ENCODE results near the gene RASEF. TPM values are rescaled to one million over a fixed set of nuclear protein-coding genes. Genes with fewer than 3 reads are reported as not detected.

Gene RASEF
- total and polyA plus RNA-seq, 2 donors (not counting 1 experiment from before 2014, with no cell fraction given), result not detected

DNA sequence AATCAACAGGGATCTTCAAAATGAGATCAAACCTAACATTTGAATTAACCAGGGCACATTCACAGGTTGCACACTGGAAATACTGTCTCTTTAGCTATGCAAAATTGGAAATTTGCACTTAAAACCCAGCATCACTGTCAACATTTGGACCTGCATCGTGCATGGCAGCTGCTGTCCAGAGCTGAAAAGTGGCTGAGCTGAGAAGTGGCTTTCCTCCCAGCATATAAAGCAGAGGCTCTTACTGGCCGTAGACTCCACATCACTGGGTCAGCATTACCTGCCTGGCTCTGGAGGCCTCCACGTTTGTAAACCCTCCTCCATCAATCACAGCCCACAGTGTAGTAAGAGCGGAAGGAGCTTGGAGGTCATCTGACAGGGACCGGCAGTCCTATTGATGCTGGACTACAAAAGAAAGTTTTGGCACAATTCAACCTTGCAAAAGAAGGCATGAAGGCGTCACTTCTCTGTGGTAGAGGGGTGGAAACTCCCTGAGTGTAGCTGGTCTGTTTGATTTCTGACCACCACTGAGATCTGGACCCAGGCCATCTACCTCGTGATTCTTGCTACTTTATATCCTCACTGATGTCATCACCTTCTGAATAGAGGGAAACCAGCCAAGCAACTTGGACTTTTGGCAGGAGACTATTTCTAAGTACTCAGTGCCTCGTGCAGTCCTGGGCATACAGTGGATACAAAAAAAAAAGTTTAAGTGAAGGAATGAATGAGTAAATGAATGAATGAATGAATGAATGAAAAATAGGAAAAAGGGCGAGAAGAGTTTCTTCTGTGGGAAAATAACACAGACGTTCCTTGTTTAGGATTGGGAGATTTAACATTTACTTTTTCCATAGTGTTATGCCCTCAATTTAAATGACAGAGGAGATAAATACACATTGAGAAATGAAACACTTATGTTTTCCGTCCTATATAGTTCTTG is 14.8 kb downstream of the RASEF start:
- H4K20me1 ChIP-seq (ENCODE audit: control insufficient read depth, insufficient read depth, low read length, poor library complexity, severe bottlenecking), result no peaks in the 10 kb centered on the region
- H3K4me1 ChIP-seq (ENCODE audit: control insufficient read depth in 2 of 2, insufficient read depth in 2 of 2, low read length in 2 of 2), result no peaks in the 10 kb centered on the region
- 70% methylated on average over 3 of the region's 11 CpGs for WGBS (ENCODE audit: insufficient coverage)
- ATAC-seq (ENCODE audit: low read depth) (no peak), DNase-seq (no peak)
- no peaks in the 10 kb centered on the region for H3K9me3 ChIP-seq (ENCODE audit: control extremely low read depth in 1 of 3, control insufficient read depth in 2 of 3, insufficient read depth in 1 of 3, low read length in 2 of 3)
- H3K4me2 ChIP-seq (replicated peaks; ENCODE audit: low read depth, low read length, poor library complexity, severe bottlenecking), result no peak overlapping the region
- H3K27ac ChIP-seq (ENCODE audit: low read length in 2 of 2), result no peak overlapping the region
- POLR2A ChIA-PET, result no interaction called here
- Mint-ChIP-seq H3K9me3 (ENCODE audit: insufficient read depth) (no peaks in the 10 kb centered on the region), H3K27me3 (no peaks in the 10 kb centered on the region), H3K27ac (no peak overlapping the region), H3K4me1 (no peaks in the 10 kb centered on the region), H3K4me3 (no peak overlapping the region)
- CTCF ChIA-PET, result interaction anchor here (0.7 kb wide), 1 partner anchor 63 kb away, joined by 3 read pairs; no protein-coding TSS in a partner anchor
- no peak overlapping the region for H3K9ac ChIP-seq (ENCODE audit: low read length)
- no peaks in the 10 kb centered on the region for H3K79me2 ChIP-seq (ENCODE audit: control insufficient read depth, insufficient read depth, low read length)
- intact Hi-C loops (cut with micrococcal nuclease), result no loop called here
- H2AFZ ChIP-seq (ENCODE audit: insufficient read depth, low read depth, low read length, poor library complexity, severe bottlenecking), result no peak overlapping the region
- no peak for TF ChIP-seq EZH2 (IDR thresholded peaks at IDR 0.05; ENCODE audit: borderline replicate concordance, insufficient read depth, low read depth, low read length, poor library complexity, severe bottlenecking)
- TF ChIP-seq, protein P1, sequence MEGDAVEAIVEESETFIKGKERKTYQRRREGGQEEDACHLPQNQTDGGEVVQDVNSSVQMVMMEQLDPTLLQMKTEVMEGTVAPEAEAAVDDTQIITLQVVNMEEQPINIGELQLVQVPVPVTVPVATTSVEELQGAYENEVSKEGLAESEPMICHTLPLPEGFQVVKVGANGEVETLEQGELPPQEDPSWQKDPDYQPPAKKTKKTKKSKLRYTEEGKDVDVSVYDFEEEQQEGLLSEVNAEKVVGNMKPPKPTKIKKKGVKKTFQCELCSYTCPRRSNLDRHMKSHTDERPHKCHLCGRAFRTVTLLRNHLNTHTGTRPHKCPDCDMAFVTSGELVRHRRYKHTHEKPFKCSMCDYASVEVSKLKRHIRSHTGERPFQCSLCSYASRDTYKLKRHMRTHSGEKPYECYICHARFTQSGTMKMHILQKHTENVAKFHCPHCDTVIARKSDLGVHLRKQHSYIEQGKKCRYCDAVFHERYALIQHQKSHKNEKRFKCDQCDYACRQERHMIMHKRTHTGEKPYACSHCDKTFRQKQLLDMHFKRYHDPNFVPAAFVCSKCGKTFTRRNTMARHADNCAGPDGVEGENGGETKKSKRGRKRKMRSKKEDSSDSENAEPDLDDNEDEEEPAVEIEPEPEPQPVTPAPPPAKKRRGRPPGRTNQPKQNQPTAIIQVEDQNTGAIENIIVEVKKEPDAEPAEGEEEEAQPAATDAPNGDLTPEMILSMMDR (IDR thresholded peaks at IDR 0.05), result no peak
- no peaks in the 10 kb centered on the region for H3K27me3 ChIP-seq (replicated peaks in 1 of 4; ENCODE audit: control extremely low read depth in 1 of 4, control insufficient read depth in 3 of 4, insufficient read depth in 4 of 4, low read length in 3 of 4)
- no peak overlapping the region for H3K4me3 ChIP-seq (ENCODE audit: control extremely low read depth in 1 of 5, extremely low read depth in 1 of 5, insufficient read depth in 1 of 5, low read depth in 2 of 5, low read length in 4 of 5)
- no peaks in the 10 kb centered on the region for H3K36me3 ChIP-seq (replicated peaks in 1 of 2; ENCODE audit: control extremely low read depth in 1 of 2, control insufficient read depth in 1 of 2, extremely low read depth in 1 of 2, insufficient read depth in 2 of 2, low read length in 1 of 2)

DNA sequence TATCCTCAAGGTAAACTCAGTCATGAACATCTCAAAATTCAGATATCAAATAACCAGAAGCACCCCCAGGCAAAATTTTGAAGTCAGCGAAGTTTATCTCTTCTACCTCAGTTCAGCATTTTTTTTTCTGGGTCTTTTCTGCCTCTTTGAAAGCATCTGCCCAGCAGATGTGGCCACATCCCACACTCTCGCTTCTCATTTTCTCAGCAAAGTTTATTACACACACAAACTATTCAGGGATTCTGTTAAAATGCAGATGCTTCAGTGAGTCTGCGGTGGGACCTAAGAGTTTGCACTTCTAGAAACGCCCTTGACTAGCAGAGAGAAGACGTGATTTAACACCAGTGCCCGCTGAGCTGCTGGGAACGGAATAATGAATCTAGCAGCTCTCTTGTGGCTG is 19.3 kb downstream of the RASEF start:
- no peak for DNase-seq
- ChIA-PET POLR2A (no interaction called here), CTCF (no interaction called here)
- intact Hi-C loops (cut with micrococcal nuclease), result no loop called here
- WGBS (ENCODE audit: insufficient coverage), result 68% methylated on average over 7 of the region's 7 CpGs
- H3K27ac ChIP-seq (ENCODE audit: low read length in 2 of 2), result no peak overlapping the region
- no peaks in the 10 kb centered on the region for H3K4me1 ChIP-seq (ENCODE audit: control insufficient read depth in 2 of 2, insufficient read depth in 2 of 2, low read length in 2 of 2)
- H3K4me3 ChIP-seq (ENCODE audit: control extremely low read depth in 1 of 5, extremely low read depth in 1 of 5, insufficient read depth in 1 of 5, low read depth in 2 of 5, low read length in 4 of 5), result no peak overlapping the region
- H3K36me3 ChIP-seq (replicated peaks in 1 of 2; ENCODE audit: control extremely low read depth in 1 of 2, control insufficient read depth in 1 of 2, extremely low read depth in 1 of 2, insufficient read depth in 2 of 2, low read length in 1 of 2), result no peaks in the 10 kb centered on the region
- no peak overlapping the region for H3K27ac Mint-ChIP-seq
- TF ChIP-seq, protein P1 (IDR thresholded peaks at IDR 0.05), result no peak
- TF ChIP-seq EZH2 (IDR thresholded peaks at IDR 0.05; ENCODE audit: borderline replicate concordance, insufficient read depth, low read depth, low read length, poor library complexity, severe bottlenecking), result no peak
- H3K4me1 Mint-ChIP-seq, result no peaks in the 10 kb centered on the region
- no peak overlapping the region for H2AFZ ChIP-seq (ENCODE audit: insufficient read depth, low read depth, low read length, poor library complexity, severe bottlenecking)
- H3K9me3 ChIP-seq (ENCODE audit: control extremely low read depth in 1 of 3, control insufficient read depth in 2 of 3, insufficient read depth in 1 of 3, low read length in 2 of 3), result no peaks in the 10 kb centered on the region
- H3K79me2 ChIP-seq (ENCODE audit: control insufficient read depth, insufficient read depth, low read length), result no peaks in the 10 kb centered on the region
- H3K9ac ChIP-seq (ENCODE audit: low read length), result no peak overlapping the region
- H3K9me3 Mint-ChIP-seq (ENCODE audit: insufficient read depth), result no peaks in the 10 kb centered on the region
- no peaks in the 10 kb centered on the region for H3K27me3 Mint-ChIP-seq
- no peak overlapping the region for H3K4me2 ChIP-seq (replicated peaks; ENCODE audit: low read depth, low read length, poor library complexity, severe bottlenecking)
- H3K27me3 ChIP-seq (replicated peaks in 1 of 4; ENCODE audit: control extremely low read depth in 1 of 4, control insufficient read depth in 3 of 4, insufficient read depth in 4 of 4, low read length in 3 of 4), result no peaks in the 10 kb centered on the region
- no peaks in the 10 kb centered on the region for H4K20me1 ChIP-seq (ENCODE audit: control insufficient read depth, insufficient read depth, low read length, poor library complexity, severe bottlenecking)
- no peak for ATAC-seq (ENCODE audit: low read depth)
- no peak overlapping the region for H3K4me3 Mint-ChIP-seq
